ENCODE measurements around the gene ALKBH7. TPM values are rescaled to one million over a fixed set of nuclear protein-coding genes. Genes with fewer than 3 reads are reported as not detected.
A peak's percentile ranks its signal among the peaks of the same experiment; 100 is the strongest.

ALKBH7 gene
- total RNA-seq, 2 experiments from 2014 or later = 39.5 to 42.4 TPM

DNA sequence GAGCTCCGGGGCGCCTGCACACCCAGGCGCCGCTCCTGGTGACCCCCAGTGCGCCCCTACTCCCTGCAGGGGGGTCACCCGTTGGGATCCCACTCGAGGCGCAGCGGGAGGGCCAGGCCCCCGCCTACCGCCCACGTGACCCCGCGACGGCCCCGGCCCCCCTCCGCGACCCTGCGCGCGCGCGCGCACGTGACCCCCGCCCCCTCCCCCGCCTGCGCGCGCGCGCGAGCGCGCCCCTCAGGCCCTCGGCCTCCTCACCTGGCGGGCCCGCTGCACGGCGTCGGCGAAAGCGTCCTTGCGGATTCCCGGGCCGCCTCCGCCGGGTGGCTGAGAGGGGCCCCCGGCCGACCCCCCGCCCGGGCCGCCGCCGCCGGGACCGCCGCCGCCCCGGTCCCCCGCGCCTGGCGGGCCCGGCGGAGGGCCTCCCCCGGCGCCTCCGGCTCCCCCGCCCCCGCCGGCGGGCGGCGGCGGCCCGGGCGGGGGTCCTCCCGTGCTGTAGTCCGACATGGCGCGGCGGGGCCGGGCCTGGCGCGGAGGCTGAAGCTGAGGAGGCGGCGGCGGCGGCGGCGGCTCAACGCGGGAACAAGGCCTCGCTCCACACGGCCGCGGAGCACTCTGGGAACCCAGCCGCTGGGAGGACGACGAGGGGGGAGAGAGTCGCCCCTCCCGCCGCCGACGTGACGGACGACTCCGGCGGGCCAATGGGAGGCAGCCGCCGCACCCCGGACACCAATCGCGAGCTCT lies 51.8 kb downstream of the ALKBH7 start, which contains the start of gene KHSRP:
TSS of gene KHSRP (minus strand) at position 617 of the 744 bp plus-strand sequence. CDS start at position 507, 110 bp downstream.
- intact Hi-C loops (cut with micrococcal nuclease) = no loop called here
- no peaks in the 10 kb centered on the region for H3K27me3 Mint-ChIP-seq (ENCODE audit: low read depth)
- DNase-seq = no peak
- H3K4me1 Mint-ChIP-seq (ENCODE audit: low read depth) = peaks cover 30% of the 10 kb centered on the region
- CTCF ChIA-PET = interaction anchor here (0.7 kb wide), 1 partner anchor 207 kb away, joined by 3 read pairs; no protein-coding TSS in a partner anchor
- H3K9me3 Mint-ChIP-seq = no peaks in the 10 kb centered on the region
- peaks cover 27% of the 10 kb centered on the region for H3K36me3 Mint-ChIP-seq (ENCODE audit: low read depth)
- peak within 1 kb of the TSS; percentile 89 for H3K4me3 Mint-ChIP-seq
- peak within 1 kb of the TSS; percentile 94 for H3K27ac Mint-ChIP-seq

Small RNA genes lying within 50 kb of the gene (microRNA-seq; reads per million reads assigned to microRNA genes)
- 3.3 reads per million for gene MIR3940 (ENCODE audit: borderline microRNAs expressed, borderline replicate concordance)
- not detected for gene MIR6790 (ENCODE audit: borderline microRNAs expressed, borderline replicate concordance)
- not detected for gene MIR6885 (ENCODE audit: borderline microRNAs expressed, borderline replicate concordance)

Other genes with a start within 250 kb of the ALKBH7 start
- gene ACSBG2, start 237.1 kb upstream of the ALKBH7 start, total RNA-seq = not detected
- gene MLLT1, start 92.8 kb upstream of the ALKBH7 start, total RNA-seq = 10 to 100 TPM; 30.6 to 31.3 TPM
- not detected for gene ACER1, start 39.2 kb upstream of the ALKBH7 start, total RNA-seq
- 100 to 1,000 TPM; 176 to 180 TPM for gene CLPP, start 11.3 kb upstream of the ALKBH7 start, total RNA-seq
- 1 to 10 TPM; 1.9 to 2.5 TPM for gene PSPN, start 3.1 kb downstream of the ALKBH7 start, total RNA-seq
- 10 to 100 TPM; 53.5 to 63.0 TPM for gene GTF2F1, start 20.4 kb downstream of the ALKBH7 start, total RNA-seq
- gene KHSRP, start 52.0 kb downstream of the ALKBH7 start, total RNA-seq = 100 to 1,000 TPM; 290 to 296 TPM
- gene SLC25A41, start 61.0 kb downstream of the ALKBH7 start, total RNA-seq = not detected
- gene SLC25A23, start 87.0 kb downstream of the ALKBH7 start, total RNA-seq = 10 to 100 TPM; 16.2 to 18.2 TPM
- 1 to 10 TPM; 1.2 to 1.4 TPM for gene CRB3, start 91.5 kb downstream of the ALKBH7 start, total RNA-seq
- gene DENND1C, start 109.0 kb downstream of the ALKBH7 start, total RNA-seq = 10 to 100 TPM; 55.7 to 57.9 TPM
- 1 to 10 TPM; 6.4 to 7.0 TPM for gene TUBB4A, start 129.5 kb downstream of the ALKBH7 start, total RNA-seq
- gene TNFSF9, start 158.2 kb downstream of the ALKBH7 start, total RNA-seq = 1 to 10 TPM; 1.3 to 1.5 TPM
- 1 to 10 TPM; 3.1 to 3.7 TPM for gene CD70, start 218.4 kb downstream of the ALKBH7 start, total RNA-seq

Measured in activated naive CD4-positive, alpha-beta T cell treated with anti-CD3 and anti-CD28 coated beads for 36 hours (primary cell).